GM19438 (cell line): ENCODE measurements around the gene APEH.
"Not testable (repeated sequence)": the region's sequence is repeated elsewhere in the genome, so short reads cannot be mapped to it uniquely, and the experiment has no call there.

Experiments
- ATAC-seq: cut with Tn5 transposase; IDR thresholded peaks from one replicate; pipeline ENCODE4 v1.9.1; 2021; ENCODE audit warnings: low read depth; ENCODE audit not compliant: unreplicated experiment

Gene APEH

GRCh38 chr3:49667701-49668413 lies 6.3 kb upstream of the APEH start:
- no peak for ATAC-seq

- no peak for ATAC-seq
Measured at GRCh38 chr3:49668414-49668797, 5.7 kb upstream of the APEH start.

- no peak for ATAC-seq
Measured at GRCh38 chr3:49668861-49669260, 5.3 kb upstream of the APEH start.

GRCh38 chr3:49669352-49669751 lies 4.8 kb upstream of the APEH start:
- no peak for ATAC-seq

GRCh38 chr3:49670940-49671290 lies 3.2 kb upstream of the APEH start:
- ATAC-seq = no peak

- ATAC-seq = no peak
Measured at GRCh38 chr3:49671291-49672288, 2.6 kb upstream of the APEH start.

GRCh38 chr3:49673121-49673714 lies 933 bp upstream of the APEH start:
- no peak for ATAC-seq

GRCh38 chr3:49674497-49674983 lies 389 bp downstream of the APEH start:
- ATAC-seq = peak; percentile 20

- ATAC-seq = no peak
Measured at GRCh38 chr3:49675912-49676311, 1.8 kb downstream of the APEH start.

GRCh38 chr3:49680493-49681231 lies 6.5 kb downstream of the APEH start:
- no peak for ATAC-seq

GRCh38 chr3:49681232-49681522 lies 7.0 kb downstream of the APEH start:
- ATAC-seq = no peak

- ATAC-seq = no peak
Measured at GRCh38 chr3:49681543-49681942, 7.4 kb downstream of the APEH start.

- no peak for ATAC-seq
Measured at GRCh38 chr3:49683162-49683561, 9.0 kb downstream of the APEH start.

GRCh38 chr3:49684453-49684852 lies 10.3 kb downstream of the APEH start:
- ATAC-seq = not testable (repeated sequence)

- ATAC-seq = not testable (repeated sequence)
Measured at GRCh38 chr3:49685103-49685502, 11.0 kb downstream of the APEH start.

- not testable (repeated sequence) for ATAC-seq
Measured at GRCh38 chr3:49685846-49686245, 11.7 kb downstream of the APEH start.

GRCh38 chr3:49686346-49686745 lies 12.2 kb downstream of the APEH start:
- ATAC-seq = not testable (repeated sequence)

- not testable (repeated sequence) for ATAC-seq
Measured at GRCh38 chr3:49686769-49687423, 12.7 kb downstream of the APEH start.

GRCh38 chr3:49687424-49687795 lies 13.3 kb downstream of the APEH start:
- not testable (repeated sequence) for ATAC-seq
